Neuronal stem cell (in vitro differentiated cells): ENCODE results near the gene OR7A17.
A peak's percentile ranks its signal among the peaks of the same experiment; 100 is the strongest.

ENCODE experiments used
- DNase-seq: peaks from one replicate; pipeline ENCODE4 v3.0.0-alpha.2; 2013; ENCODE audit warnings: low spot score
- H2AFZ ChIP-seq: one replicate; pipeline ENCODE4 v1.6.1; 2013; ENCODE audit warnings: mild to moderate bottlenecking, low read length, inconsistent platforms
- H2AK5ac ChIP-seq: 2 replicates; pipeline ENCODE4 v1.6.1; 2013; ENCODE audit warnings: low read depth, mild to moderate bottlenecking, inconsistent platforms, low read length, moderate library complexity, mixed read lengths
- H2BK120ac ChIP-seq: 2 replicates; pipeline ENCODE4 v1.6.1; 2013; ENCODE audit warnings: low read depth, mild to moderate bottlenecking, inconsistent platforms, low read length, moderate library complexity, mixed read lengths
- H2BK12ac ChIP-seq: one replicate; pipeline ENCODE4 v1.6.1; 2013; ENCODE audit warnings: low read length, inconsistent platforms
- H2BK15ac ChIP-seq: 2 replicates; pipeline ENCODE4 v1.6.1; 2013; ENCODE audit warnings: mild to moderate bottlenecking, low read length, inconsistent platforms, mixed read lengths
- H2BK5ac ChIP-seq: one replicate; pipeline ENCODE4 v1.6.1; 2013; ENCODE audit warnings: inconsistent platforms, mild to moderate bottlenecking, low read length, moderate library complexity
- H3K14ac ChIP-seq: one replicate; pipeline ENCODE4 v1.6.1; 2013; ENCODE audit warnings: low read length, inconsistent platforms
- H3K18ac ChIP-seq: 2 replicates; pipeline ENCODE4 v1.6.1; 2013; ENCODE audit warnings: low read length, inconsistent platforms
- H3K23ac ChIP-seq: 2 replicates; pipeline ENCODE4 v1.6.1; 2013; ENCODE audit warnings: low read depth, mild to moderate bottlenecking, mixed read lengths, low read length, inconsistent platforms; ENCODE audit not compliant: poor library complexity
- H3K27ac ChIP-seq: replicated peaks from 3 replicates; pipeline ENCODE4 v1.5.1; 2013; ENCODE audit warnings: low read length, inconsistent platforms
- H3K27me3 ChIP-seq, 3 experiments: 2 replicates each; pipeline ENCODE4 v1.6.1; 2013; ENCODE audit warnings: low read length in 3 of 3, mild to moderate bottlenecking in 2 of 3, inconsistent platforms in 1 of 3, low read depth in 1 of 3, mixed read lengths in 1 of 3, moderate library complexity in 1 of 3; ENCODE audit not compliant: control insufficient read depth in 3 of 3, insufficient read depth in 3 of 3
- H3K36me3 ChIP-seq, 2 donors: replicated peaks in 1 of 2; 2 replicates each; pipeline ENCODE4 v1.6.1; 2013; ENCODE audit warnings: low read length in 2 of 2; ENCODE audit not compliant: control insufficient read depth in 2 of 2, insufficient read depth in 2 of 2
- H3K4ac ChIP-seq: 2 replicates; pipeline ENCODE4 v1.6.1; 2013; ENCODE audit warnings: inconsistent platforms, mild to moderate bottlenecking, low read length, moderate library complexity
- H3K4me1 ChIP-seq, 2 donors: 1 replicate in 1 of 2; 2 replicates in 1 of 2; pipeline ENCODE4 v1.6.1; 2013; ENCODE audit warnings: low read length in 2 of 2, low read depth in 1 of 2; ENCODE audit not compliant: control insufficient read depth in 2 of 2, insufficient read depth in 1 of 2
- H3K4me2 ChIP-seq: one replicate; pipeline ENCODE4 v1.6.1; 2013; ENCODE audit warnings: mild to moderate bottlenecking, low read length, inconsistent platforms; ENCODE audit not compliant: insufficient read depth, poor library complexity, severe bottlenecking
- H3K4me3 ChIP-seq, 2 donors: 2 replicates each; pipeline ENCODE4 v1.5.1; 2013; ENCODE audit warnings: low read length in 2 of 2, mild to moderate bottlenecking in 2 of 2, inconsistent platforms in 1 of 2, moderate library complexity in 1 of 2
- H3K79me1 ChIP-seq: one replicate; pipeline ENCODE4 v1.6.1; 2013; ENCODE audit warnings: low read depth, mild to moderate bottlenecking, inconsistent platforms, low read length, moderate library complexity
- H3K9ac ChIP-seq: one replicate; pipeline ENCODE4 v1.6.1; 2013; ENCODE audit warnings: mild to moderate bottlenecking, low read depth, low read length, inconsistent platforms; ENCODE audit not compliant: poor library complexity
- H3K9me3 ChIP-seq, 2 donors: replicated peaks in 1 of 2; 2 replicates each; pipeline versions ENCODE3 to v1.6.1; 2013; ENCODE audit warnings: low read length in 2 of 2, mild to moderate bottlenecking in 2 of 2, inconsistent platforms in 1 of 2, low read depth in 1 of 2, mixed read lengths in 1 of 2, moderate library complexity in 1 of 2; ENCODE audit not compliant: control insufficient read depth in 2 of 2, insufficient read depth in 1 of 2
- H4K8ac ChIP-seq: one replicate; pipeline ENCODE4 v1.6.1; 2013; ENCODE audit warnings: low read depth, mild to moderate bottlenecking, inconsistent platforms, low read length, moderate library complexity
- H4K91ac ChIP-seq: one replicate; pipeline ENCODE4 v1.6.1; 2013; ENCODE audit warnings: low read length, low read depth, mild to moderate bottlenecking, inconsistent platforms; ENCODE audit not compliant: poor library complexity
- WGBS, 2 donors: extraction: QIAGEN DNeasy Blood & Tissue Kit; methylation state at CpG; one replicate each; pipeline ENCODE4 v1.1.7; 2013; ENCODE audit warnings: missing lambda C conversion rate in 2 of 2, mixed read lengths in 1 of 2; ENCODE audit not compliant: insufficient read length in 2 of 2, insufficient replicate concordance in 1 of 2; ENCODE audit errors: extremely low coverage in 2 of 2; 5-methylcytosine and 5-hydroxymethylcytosine counted together

The OR7A17 gene

GRCh38 chr19:14843169-14843568 is 42.8 kb downstream of the OR7A17 start:
- H4K8ac ChIP-seq = no peak overlapping the region
- no peak overlapping the region for H3K23ac ChIP-seq
- no peak overlapping the region for H2AK5ac ChIP-seq
- no peak overlapping the region for H3K18ac ChIP-seq
- no peak overlapping the region for H2BK120ac ChIP-seq
- H3K27ac ChIP-seq = no peak overlapping the region
- no peaks in the 10 kb centered on the region for H3K27me3 ChIP-seq
- H3K4me1 ChIP-seq = no peaks in the 10 kb centered on the region
- no peak overlapping the region for H2AFZ ChIP-seq
- no peak overlapping the region for H3K9ac ChIP-seq
- H2BK5ac ChIP-seq = no peak overlapping the region
- DNase-seq = no peak
- H4K91ac ChIP-seq = no peak overlapping the region
- H3K4me3 ChIP-seq = no peak overlapping the region
- no peak overlapping the region for H3K14ac ChIP-seq
- no peak overlapping the region for H3K4me2 ChIP-seq
- no peaks in the 10 kb centered on the region for H3K79me1 ChIP-seq
- no CpG with 5 or more reads among the region's 2 CpGs for whole genome bisulfite sequencing, 2 donors
- H3K36me3 ChIP-seq = no peaks in the 10 kb centered on the region
- H3K4ac ChIP-seq = no peak overlapping the region
- no peak overlapping the region for H2BK15ac ChIP-seq
- peaks cover 0 to 2% of the 10 kb centered on the region in 2 donors for H3K9me3 ChIP-seq
- no peak overlapping the region for H2BK12ac ChIP-seq

- Histone ChIP-seq H3K14ac (no peak overlapping the region), H3K9me3 (peaks cover 0 to 2% of the 10 kb centered on the region in 2 donors), H2BK15ac (no peak overlapping the region), H2AFZ (no peak overlapping the region), H3K9ac (no peak overlapping the region), H2BK5ac (no peak overlapping the region), H3K36me3 (no peaks in the 10 kb centered on the region), H3K18ac (no peak overlapping the region), H3K23ac (no peak overlapping the region), H3K4ac (no peak overlapping the region), H3K4me2 (no peak overlapping the region), H3K27me3 (no peaks in the 10 kb centered on the region), H3K27ac (no peak overlapping the region), H2AK5ac (no peak overlapping the region), H3K4me3 (no peak overlapping the region), H3K4me1 (no peaks in the 10 kb centered on the region), H2BK120ac (no peak overlapping the region), H4K91ac (no peak overlapping the region), H3K79me1 (no peaks in the 10 kb centered on the region), H2BK12ac (no peak overlapping the region), H4K8ac (no peak overlapping the region)
- DNase-seq = no peak
- WGBS, 2 donors = no CpG with 5 or more reads among the region's 1 CpG
Measured at GRCh38 chr19:14840206-14840605, 45.7 kb downstream of the OR7A17 start.

GRCh38 chr19:14837391-14837790 is 48.5 kb downstream of the OR7A17 start:
- Histone ChIP-seq H2BK5ac (no peak overlapping the region), H2AFZ (no peak overlapping the region), H3K14ac (no peak overlapping the region), H3K27ac (no peak overlapping the region), H2AK5ac (no peak overlapping the region), H2BK12ac (no peak overlapping the region), H4K91ac (no peak overlapping the region), H3K4me2 (no peak overlapping the region), H3K18ac (no peak overlapping the region), H3K79me1 (no peaks in the 10 kb centered on the region), H3K9ac (no peak overlapping the region), H2BK120ac (no peak overlapping the region), H4K8ac (no peak overlapping the region), H3K23ac (no peak overlapping the region), H3K4me3 (no peak overlapping the region), H3K9me3 (no peaks in the 10 kb centered on the region), H3K27me3 (no peaks in the 10 kb centered on the region), H3K36me3 (no peaks in the 10 kb centered on the region), H3K4ac (no peak overlapping the region), H2BK15ac (no peak overlapping the region), H3K4me1 (no peaks in the 10 kb centered on the region)
- WGBS, 2 donors = no CpG with 5 or more reads among the region's 4 CpGs
- DNase-seq = no peak

GRCh38 chr19:14835011-14835410 is 50.9 kb downstream of the OR7A17 start, which contains the start of the genes OR7A5 and OR7C1:
Gene OR7A5 (minus strand): TSS chr19:14835185. CDS start chr19:14828241, 6,944 bp downstream.
Gene OR7C1 (minus strand): TSS chr19:14835185. CDS start chr19:14800136, 35,049 bp downstream.
- no peak within 1 kb of the TSS for H3K18ac ChIP-seq
- H3K4me2 ChIP-seq = no peak within 1 kb of the TSS
- H2BK5ac ChIP-seq = no peak within 1 kb of the TSS
- H3K4ac ChIP-seq = no peak within 1 kb of the TSS
- WGBS, 2 donors = no CpG with 5 or more reads among the region's 1 CpG
- H3K79me1 ChIP-seq = no peaks in the 10 kb centered on the region
- no peak within 1 kb of the TSS for H2BK120ac ChIP-seq
- peak within 1 kb of the TSS; percentile 17 for H4K8ac ChIP-seq
- no peak for DNase-seq
- H3K14ac ChIP-seq = no peak within 1 kb of the TSS
- H2AK5ac ChIP-seq = no peak within 1 kb of the TSS
- no peak within 1 kb of the TSS for H3K27ac ChIP-seq
- no peaks in the 10 kb centered on the region for H3K9me3 ChIP-seq
- H2AFZ ChIP-seq = no peak within 1 kb of the TSS
- H4K91ac ChIP-seq = no peak within 1 kb of the TSS
- no peak within 1 kb of the TSS for H2BK15ac ChIP-seq
- no peak within 1 kb of the TSS for H3K23ac ChIP-seq
- H3K27me3 ChIP-seq = peaks cover 0 to 6% (median 0%) of the 10 kb centered on the region in 3 experiments
- no peaks in the 10 kb centered on the region for H3K4me1 ChIP-seq
- H3K9ac ChIP-seq = no peak within 1 kb of the TSS
- no peaks in the 10 kb centered on the region for H3K36me3 ChIP-seq
- H2BK12ac ChIP-seq = no peak within 1 kb of the TSS
- peak within 1 kb of the TSS in 1 of 2 donors; percentile 42 for H3K4me3 ChIP-seq
